Stomach smooth muscle (tissue), 2 donors: ENCODE data around the gene C14orf39.
A peak's percentile ranks its signal among the peaks of the same experiment; 100 is the strongest.

Source experiments
- H3K27ac ChIP-seq: one replicate; pipeline ENCODE4 v1.7.0; 2013; ENCODE audit warnings: mild to moderate bottlenecking, low read length, inconsistent platforms
- H3K27me3 ChIP-seq, 2 donors: one replicate each; pipeline ENCODE4 v1.7.0; 2013; ENCODE audit warnings: low read length in 2 of 2; ENCODE audit not compliant: insufficient read depth in 2 of 2, control insufficient read depth in 1 of 2
- H3K36me3 ChIP-seq, 2 donors: one replicate each; pipeline ENCODE4 v1.7.0; 2013; ENCODE audit warnings: low read length in 2 of 2; ENCODE audit not compliant: control insufficient read depth in 2 of 2, insufficient read depth in 2 of 2
- H3K4me1 ChIP-seq: one replicate; pipeline ENCODE4 v1.7.0; 2013; ENCODE audit warnings: low read length; ENCODE audit not compliant: control insufficient read depth, insufficient read depth
- H3K4me3 ChIP-seq, 2 donors: one replicate each; pipeline ENCODE4 v1.7.0; 2013; ENCODE audit warnings: low read length in 2 of 2
- H3K9ac ChIP-seq, 2 donors: one replicate each; pipeline ENCODE4 v1.7.0; 2013; ENCODE audit warnings: low read length in 2 of 2, mild to moderate bottlenecking in 1 of 2
- H3K9me3 ChIP-seq, 2 donors: one replicate each; pipeline ENCODE4 v1.7.0; 2013; ENCODE audit warnings: low read length in 2 of 2; ENCODE audit not compliant: control insufficient read depth in 2 of 2
- donor health status: healthy.
- donor health status: Pancreatic carcinoma.

C14orf39 gene

GRCh38 chr14:60509438-60510253 lies 23.8 kb upstream of the C14orf39 start:
- H3K9me3 ChIP-seq, result no peaks in the 10 kb centered on the region
- H3K36me3 ChIP-seq, result no peaks in the 10 kb centered on the region
- H3K4me1 ChIP-seq, result peaks cover 33% of the 10 kb centered on the region
- H3K27ac ChIP-seq, result no peak overlapping the region
- H3K9ac ChIP-seq, result no peak overlapping the region
- H3K4me3 ChIP-seq, result peak overlapping the region in 1 of 2 donors; percentile 29
- H3K27me3 ChIP-seq, result peaks cover 91 to 92% of the 10 kb centered on the region in 2 donors

- Histone ChIP-seq H3K27me3 (peaks cover 86 to 88% of the 10 kb centered on the region in 2 donors), H3K27ac (no peak within 1 kb of the TSS), H3K36me3 (no peaks in the 10 kb centered on the region), H3K9ac (no peak within 1 kb of the TSS), H3K4me3 (peak within 1 kb of the TSS in 1 of 2 donors; percentile 29), H3K4me1 (peaks cover 30% of the 10 kb centered on the region), H3K9me3 (no peaks in the 10 kb centered on the region)
These were observed 23.0 kb upstream of the C14orf39 start, which contains the start of gene SIX6 for GRCh38 chr14:60508707-60509437. Gene SIX6, plus strand, starts transcription at chr14:60509146. Its CDS starts 253 bp downstream, at chr14:60509399.

- peaks cover 30% of the 10 kb centered on the region for H3K4me1 ChIP-seq
- no peak overlapping the region for H3K27ac ChIP-seq
- H3K36me3 ChIP-seq, result no peaks in the 10 kb centered on the region
- no peaks in the 10 kb centered on the region for H3K9me3 ChIP-seq
- no peak overlapping the region for H3K9ac ChIP-seq
- H3K27me3 ChIP-seq, result peaks cover 83 to 84% of the 10 kb centered on the region in 2 donors
- H3K4me3 ChIP-seq, result no peak overlapping the region
These were observed 22.5 kb upstream of the C14orf39 start for GRCh38 chr14:60508363-60508706.

- H3K4me3 ChIP-seq, result no peak overlapping the region
- H3K9me3 ChIP-seq, result no peaks in the 10 kb centered on the region
- no peak overlapping the region for H3K27ac ChIP-seq
- H3K4me1 ChIP-seq, result peaks cover 30% of the 10 kb centered on the region
- H3K36me3 ChIP-seq, result no peaks in the 10 kb centered on the region
- H3K9ac ChIP-seq, result no peak overlapping the region
- H3K27me3 ChIP-seq, result peaks cover 72 to 75% of the 10 kb centered on the region in 2 donors
These were observed 21.3 kb upstream of the C14orf39 start for GRCh38 chr14:60506985-60507829.

- Histone ChIP-seq H3K36me3 (no peaks in the 10 kb centered on the region), H3K4me1 (peaks cover 30% of the 10 kb centered on the region)
These were observed 20.7 kb upstream of the C14orf39 start for GRCh38 chr14:60506462-60506984.

GRCh38 chr14:60506010-60506409 lies 20.1 kb upstream of the C14orf39 start:
- Histone ChIP-seq H3K4me3 (no peak overlapping the region), H3K9ac (no peak overlapping the region), H3K4me1 (peaks cover 27% of the 10 kb centered on the region), H3K27ac (no peak overlapping the region), H3K27me3 (peaks cover 63 to 68% of the 10 kb centered on the region in 2 donors), H3K36me3 (no peaks in the 10 kb centered on the region), H3K9me3 (no peaks in the 10 kb centered on the region)

More at GRCh38 chr14:60506462-60506984, 20.7 kb upstream of the C14orf39 start:
- H3K4me3 ChIP-seq, result no peak overlapping the region
- peaks cover 68 to 69% of the 10 kb centered on the region in 2 donors for H3K27me3 ChIP-seq
- no peaks in the 10 kb centered on the region for H3K9me3 ChIP-seq
- H3K9ac ChIP-seq, result no peak overlapping the region
- H3K27ac ChIP-seq, result no peak overlapping the region

- no peak overlapping the region for H3K4me3 ChIP-seq
- no peaks in the 10 kb centered on the region for H3K9me3 ChIP-seq
- H3K27ac ChIP-seq, result no peak overlapping the region
- H3K9ac ChIP-seq, result no peak overlapping the region
- H3K36me3 ChIP-seq, result no peaks in the 10 kb centered on the region
- H3K27me3 ChIP-seq, result peaks cover 57 to 63% of the 10 kb centered on the region in 2 donors
- peaks cover 24% of the 10 kb centered on the region for H3K4me1 ChIP-seq
These were observed 19.6 kb upstream of the C14orf39 start for GRCh38 chr14:60505448-60505847.

- peaks cover 6% of the 10 kb centered on the region for H3K4me1 ChIP-seq
- no peaks in the 10 kb centered on the region for H3K9me3 ChIP-seq
- no peak overlapping the region for H3K9ac ChIP-seq
- no peak overlapping the region for H3K4me3 ChIP-seq
- no peak overlapping the region for H3K27ac ChIP-seq
- H3K36me3 ChIP-seq, result no peaks in the 10 kb centered on the region
- H3K27me3 ChIP-seq, result peaks cover 29 to 34% of the 10 kb centered on the region in 2 donors
These were observed 16.7 kb upstream of the C14orf39 start for GRCh38 chr14:60502541-60502940.

- H3K4me1 ChIP-seq, result no peaks in the 10 kb centered on the region
- H3K27ac ChIP-seq, result no peak overlapping the region
- no peak overlapping the region for H3K9ac ChIP-seq
- no peak overlapping the region for H3K4me3 ChIP-seq
- H3K27me3 ChIP-seq, result peaks cover under 1 to 19% of the 10 kb centered on the region in 2 donors
- no peaks in the 10 kb centered on the region for H3K36me3 ChIP-seq
- peaks cover 0 to 9% of the 10 kb centered on the region in 2 donors for H3K9me3 ChIP-seq
These were observed 10.1 kb upstream of the C14orf39 start for GRCh38 chr14:60495946-60496345.

GRCh38 chr14:60490270-60490669 lies 4.4 kb upstream of the C14orf39 start:
- Histone ChIP-seq H3K9me3 (peaks cover under 1 to 7% of the 10 kb centered on the region in 2 donors), H3K36me3 (no peaks in the 10 kb centered on the region), H3K27me3 (peaks cover 21 to 27% of the 10 kb centered on the region in 2 donors), H3K9ac (no peak overlapping the region), H3K27ac (no peak overlapping the region), H3K4me1 (peaks cover 3% of the 10 kb centered on the region), H3K4me3 (no peak overlapping the region)
